ENCODE data around the gene MAP3K3.

- TF ChIP-seq POLR2A (IDR thresholded peaks at IDR 0.05) (no peak), CTCF (IDR thresholded peaks at IDR 0.05) (no peak)
Observed at GRCh38 chr17:63589646-63590045, 32.6 kb upstream of the MAP3K3 start.
